Measurements from ENCODE around the gene U2AF1L4.

Gene U2AF1L4

DNA sequence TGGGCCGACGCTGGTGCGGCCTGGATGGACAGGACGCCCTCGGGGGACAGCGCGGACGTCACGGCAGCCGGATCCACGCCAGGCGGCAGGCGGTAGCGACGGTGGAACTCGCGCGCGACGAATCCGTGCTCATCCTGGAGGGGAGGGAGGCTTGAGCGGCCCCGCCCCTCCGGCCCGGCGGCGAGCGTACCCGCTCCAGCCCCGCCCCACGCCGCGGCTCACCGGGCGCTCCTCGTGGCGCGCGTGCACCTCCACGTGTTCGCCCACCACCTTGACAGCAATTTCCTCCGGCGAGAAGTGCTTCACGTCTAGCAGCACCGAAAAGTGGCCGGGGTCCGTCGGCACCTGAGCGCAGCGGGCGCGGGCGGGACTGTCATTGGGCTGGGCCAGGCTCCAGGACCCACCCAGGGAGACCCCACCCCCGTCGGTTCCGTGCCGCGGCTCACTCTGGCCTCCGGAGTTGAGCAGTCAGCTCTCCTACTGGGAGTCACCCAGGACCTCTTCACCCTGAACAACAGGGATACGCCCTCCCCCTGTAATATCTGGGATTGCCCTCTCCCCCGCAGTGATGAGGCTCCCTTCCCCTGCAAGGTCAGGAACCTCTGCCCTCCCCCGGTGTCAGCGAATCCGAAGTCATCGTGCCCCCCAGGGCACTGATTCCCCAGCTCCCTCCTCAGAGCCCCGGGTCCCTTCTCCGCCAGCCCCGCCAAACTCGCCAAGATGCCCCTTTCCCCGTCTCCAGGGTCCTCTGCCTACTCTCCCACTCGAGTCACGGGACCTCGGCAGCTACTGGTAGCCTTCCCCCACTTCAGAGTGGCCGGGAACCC lies 10.5 kb upstream of the U2AF1L4 start:
- TF ChIP-seq BACH2 (CRISPR knock-in tag; IDR thresholded peaks at IDR 0.05; ENCODE audit: borderline replicate concordance), result no peak
- TF ChIP-seq CSDC2 (CRISPR knock-in tag; IDR thresholded peaks at IDR 0.05), result no peak
- TF ChIP-seq ZNF8 (CRISPR knock-in tag; IDR thresholded peaks at IDR 0.05), result no peak
- no peak for TF ChIP-seq ZNF70 (CRISPR knock-in tag; IDR thresholded peaks at IDR 0.05)
- no peak for TF ChIP-seq ZC3H10 (CRISPR knock-in tag; IDR thresholded peaks at IDR 0.05)
- TF ChIP-seq ZFP3 (CRISPR knock-in tag; IDR thresholded peaks at IDR 0.05), result no peak
- no peak for ATAC-seq

DNA sequence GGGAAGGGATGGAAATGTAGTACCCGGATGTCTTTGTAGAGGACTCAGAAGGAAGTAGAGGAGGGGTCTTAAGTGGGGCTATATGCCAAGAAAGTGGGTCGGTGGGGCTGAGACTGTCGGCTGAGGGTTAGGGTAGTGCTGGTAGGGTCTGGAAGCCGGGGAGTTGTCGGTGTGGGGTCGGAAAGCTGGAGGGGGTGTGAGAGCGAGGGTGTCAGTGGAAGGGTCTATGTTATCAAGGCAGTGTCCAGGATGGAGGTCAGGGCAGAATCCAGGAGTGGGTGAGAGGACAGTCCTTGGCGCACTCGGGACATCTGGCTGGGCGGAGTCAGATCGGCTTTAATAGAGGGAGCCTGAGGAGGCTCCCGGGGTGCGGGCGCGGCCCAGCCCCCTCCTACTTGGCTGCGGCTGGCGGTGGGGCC lies 9.9 kb upstream of the U2AF1L4 start:
- ATAC-seq, result no peak
- TF ChIP-seq, protein P1, sequence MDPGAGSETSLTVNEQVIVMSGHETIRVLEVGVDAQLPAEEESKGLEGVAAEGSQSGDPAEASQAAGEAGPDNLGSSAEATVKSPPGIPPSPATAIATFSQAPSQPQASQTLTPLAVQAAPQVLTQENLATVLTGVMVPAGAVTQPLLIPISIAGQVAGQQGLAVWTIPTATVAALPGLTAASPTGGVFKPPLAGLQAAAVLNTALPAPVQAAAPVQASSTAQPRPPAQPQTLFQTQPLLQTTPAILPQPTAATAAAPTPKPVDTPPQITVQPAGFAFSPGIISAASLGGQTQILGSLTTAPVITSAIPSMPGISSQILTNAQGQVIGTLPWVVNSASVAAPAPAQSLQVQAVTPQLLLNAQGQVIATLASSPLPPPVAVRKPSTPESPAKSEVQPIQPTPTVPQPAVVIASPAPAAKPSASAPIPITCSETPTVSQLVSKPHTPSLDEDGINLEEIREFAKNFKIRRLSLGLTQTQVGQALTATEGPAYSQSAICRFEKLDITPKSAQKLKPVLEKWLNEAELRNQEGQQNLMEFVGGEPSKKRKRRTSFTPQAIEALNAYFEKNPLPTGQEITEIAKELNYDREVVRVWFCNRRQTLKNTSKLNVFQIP (CRISPR knock-in tag; IDR thresholded peaks at IDR 0.05; ENCODE audit: borderline replicate concordance, low read depth), result no peak
- TF ChIP-seq ZNF565 (CRISPR knock-in tag; conservative IDR thresholded peaks at IDR 0.05; ENCODE audit: low read depth), result no peak
- TF ChIP-seq BACH2 (CRISPR knock-in tag; IDR thresholded peaks at IDR 0.05; ENCODE audit: borderline replicate concordance), result no peak
- TF ChIP-seq, protein P2, sequence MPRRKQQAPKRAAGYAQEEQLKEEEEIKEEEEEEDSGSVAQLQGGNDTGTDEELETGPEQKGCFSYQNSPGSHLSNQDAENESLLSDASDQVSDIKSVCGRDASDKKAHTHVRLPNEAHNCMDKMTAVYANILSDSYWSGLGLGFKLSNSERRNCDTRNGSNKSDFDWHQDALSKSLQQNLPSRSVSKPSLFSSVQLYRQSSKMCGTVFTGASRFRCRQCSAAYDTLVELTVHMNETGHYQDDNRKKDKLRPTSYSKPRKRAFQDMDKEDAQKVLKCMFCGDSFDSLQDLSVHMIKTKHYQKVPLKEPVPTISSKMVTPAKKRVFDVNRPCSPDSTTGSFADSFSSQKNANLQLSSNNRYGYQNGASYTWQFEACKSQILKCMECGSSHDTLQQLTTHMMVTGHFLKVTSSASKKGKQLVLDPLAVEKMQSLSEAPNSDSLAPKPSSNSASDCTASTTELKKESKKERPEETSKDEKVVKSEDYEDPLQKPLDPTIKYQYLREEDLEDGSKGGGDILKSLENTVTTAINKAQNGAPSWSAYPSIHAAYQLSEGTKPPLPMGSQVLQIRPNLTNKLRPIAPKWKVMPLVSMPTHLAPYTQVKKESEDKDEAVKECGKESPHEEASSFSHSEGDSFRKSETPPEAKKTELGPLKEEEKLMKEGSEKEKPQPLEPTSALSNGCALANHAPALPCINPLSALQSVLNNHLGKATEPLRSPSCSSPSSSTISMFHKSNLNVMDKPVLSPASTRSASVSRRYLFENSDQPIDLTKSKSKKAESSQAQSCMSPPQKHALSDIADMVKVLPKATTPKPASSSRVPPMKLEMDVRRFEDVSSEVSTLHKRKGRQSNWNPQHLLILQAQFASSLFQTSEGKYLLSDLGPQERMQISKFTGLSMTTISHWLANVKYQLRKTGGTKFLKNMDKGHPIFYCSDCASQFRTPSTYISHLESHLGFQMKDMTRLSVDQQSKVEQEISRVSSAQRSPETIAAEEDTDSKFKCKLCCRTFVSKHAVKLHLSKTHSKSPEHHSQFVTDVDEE (CRISPR knock-in tag; IDR thresholded peaks at IDR 0.05), result no peak
- TF ChIP-seq, protein P3, sequence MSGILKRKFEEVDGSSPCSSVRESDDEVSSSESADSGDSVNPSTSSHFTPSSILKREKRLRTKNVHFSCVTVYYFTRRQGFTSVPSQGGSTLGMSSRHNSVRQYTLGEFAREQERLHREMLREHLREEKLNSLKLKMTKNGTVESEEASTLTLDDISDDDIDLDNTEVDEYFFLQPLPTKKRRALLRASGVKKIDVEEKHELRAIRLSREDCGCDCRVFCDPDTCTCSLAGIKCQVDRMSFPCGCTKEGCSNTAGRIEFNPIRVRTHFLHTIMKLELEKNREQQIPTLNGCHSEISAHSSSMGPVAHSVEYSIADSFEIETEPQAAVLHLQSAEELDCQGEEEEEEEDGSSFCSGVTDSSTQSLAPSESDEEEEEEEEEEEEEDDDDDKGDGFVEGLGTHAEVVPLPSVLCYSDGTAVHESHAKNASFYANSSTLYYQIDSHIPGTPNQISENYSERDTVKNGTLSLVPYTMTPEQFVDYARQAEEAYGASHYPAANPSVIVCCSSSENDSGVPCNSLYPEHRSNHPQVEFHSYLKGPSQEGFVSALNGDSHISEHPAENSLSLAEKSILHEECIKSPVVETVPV (CRISPR knock-in tag; IDR thresholded peaks at IDR 0.05), result no peak

DNA sequence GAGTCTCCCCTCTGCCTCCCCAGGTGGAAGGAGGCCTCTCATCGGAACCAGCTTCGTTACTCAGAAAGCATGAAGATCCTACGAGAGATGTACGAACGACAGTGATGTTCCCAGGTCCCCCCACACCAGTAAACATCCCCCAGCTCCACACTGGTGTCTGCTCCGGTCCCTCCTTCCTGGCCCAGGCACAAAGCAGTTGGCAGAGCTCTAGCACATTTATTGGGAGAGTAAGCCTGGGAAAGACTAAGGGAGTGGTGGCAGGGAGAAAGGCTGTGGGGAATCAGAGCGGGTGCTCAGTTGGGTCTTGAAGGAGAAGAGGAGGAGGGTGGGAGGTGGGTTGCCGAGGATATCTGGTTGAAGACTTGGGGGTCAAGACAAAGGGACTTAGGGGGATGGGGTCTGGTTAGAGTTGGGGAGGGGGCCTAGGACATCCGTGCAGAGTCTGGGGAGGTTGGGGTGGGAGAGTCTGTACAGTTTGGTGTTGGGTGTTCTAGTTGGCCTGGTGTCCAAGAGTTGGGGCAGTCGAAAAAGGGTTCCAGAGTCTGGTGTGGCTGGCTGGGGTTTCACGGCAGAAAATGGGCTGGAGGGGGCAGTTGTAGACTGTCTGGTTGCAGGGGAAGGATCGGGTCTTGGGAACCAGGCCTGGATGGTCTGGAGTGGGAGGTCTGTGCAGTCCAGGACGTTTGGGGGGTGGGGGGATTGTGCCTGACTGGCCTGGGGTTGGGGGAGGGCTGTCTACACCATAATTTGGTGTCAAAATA lies 9.3 kb upstream of the U2AF1L4 start:
- TF ChIP-seq ZFP3 (CRISPR knock-in tag; IDR thresholded peaks at IDR 0.05) (no peak), ISL1 (CRISPR knock-in tag; IDR thresholded peaks at IDR 0.05) (no peak), ZNF70 (CRISPR knock-in tag; IDR thresholded peaks at IDR 0.05) (no peak), SNAI2 (CRISPR knock-in tag; IDR thresholded peaks at IDR 0.05) (no peak), TCF4 (CRISPR knock-in tag; IDR thresholded peaks at IDR 0.05; ENCODE audit: borderline replicate concordance) (no peak), ZFP30 (CRISPR knock-in tag; IDR thresholded peaks at IDR 0.05) (no peak), ARNTL (CRISPR knock-in tag; IDR thresholded peaks at IDR 0.05; ENCODE audit: borderline replicate concordance, low read depth) (no peak), BACH2 (CRISPR knock-in tag; IDR thresholded peaks at IDR 0.05; ENCODE audit: borderline replicate concordance) (no peak), OSR1 (CRISPR knock-in tag; IDR thresholded peaks at IDR 0.05) (no peak), ZNF8 (CRISPR knock-in tag; IDR thresholded peaks at IDR 0.05) (no peak), ZC3H10 (CRISPR knock-in tag; IDR thresholded peaks at IDR 0.05) (no peak), GLIS3 (CRISPR knock-in tag; IDR thresholded peaks at IDR 0.05) (no peak), ESRRG (CRISPR knock-in tag; IDR thresholded peaks at IDR 0.05) (no peak), ZNF565 (CRISPR knock-in tag; conservative IDR thresholded peaks at IDR 0.05; ENCODE audit: low read depth) (no peak)
- TF ChIP-seq, protein P4, sequence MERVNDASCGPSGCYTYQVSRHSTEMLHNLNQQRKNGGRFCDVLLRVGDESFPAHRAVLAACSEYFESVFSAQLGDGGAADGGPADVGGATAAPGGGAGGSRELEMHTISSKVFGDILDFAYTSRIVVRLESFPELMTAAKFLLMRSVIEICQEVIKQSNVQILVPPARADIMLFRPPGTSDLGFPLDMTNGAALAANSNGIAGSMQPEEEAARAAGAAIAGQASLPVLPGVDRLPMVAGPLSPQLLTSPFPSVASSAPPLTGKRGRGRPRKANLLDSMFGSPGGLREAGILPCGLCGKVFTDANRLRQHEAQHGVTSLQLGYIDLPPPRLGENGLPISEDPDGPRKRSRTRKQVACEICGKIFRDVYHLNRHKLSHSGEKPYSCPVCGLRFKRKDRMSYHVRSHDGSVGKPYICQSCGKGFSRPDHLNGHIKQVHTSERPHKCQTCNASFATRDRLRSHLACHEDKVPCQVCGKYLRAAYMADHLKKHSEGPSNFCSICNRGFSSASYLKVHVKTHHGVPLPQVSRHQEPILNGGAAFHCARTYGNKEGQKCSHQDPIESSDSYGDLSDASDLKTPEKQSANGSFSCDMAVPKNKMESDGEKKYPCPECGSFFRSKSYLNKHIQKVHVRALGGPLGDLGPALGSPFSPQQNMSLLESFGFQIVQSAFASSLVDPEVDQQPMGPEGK (CRISPR knock-in tag; IDR thresholded peaks at IDR 0.05; ENCODE audit: borderline replicate concordance), result no peak
- TF ChIP-seq, protein P5, sequence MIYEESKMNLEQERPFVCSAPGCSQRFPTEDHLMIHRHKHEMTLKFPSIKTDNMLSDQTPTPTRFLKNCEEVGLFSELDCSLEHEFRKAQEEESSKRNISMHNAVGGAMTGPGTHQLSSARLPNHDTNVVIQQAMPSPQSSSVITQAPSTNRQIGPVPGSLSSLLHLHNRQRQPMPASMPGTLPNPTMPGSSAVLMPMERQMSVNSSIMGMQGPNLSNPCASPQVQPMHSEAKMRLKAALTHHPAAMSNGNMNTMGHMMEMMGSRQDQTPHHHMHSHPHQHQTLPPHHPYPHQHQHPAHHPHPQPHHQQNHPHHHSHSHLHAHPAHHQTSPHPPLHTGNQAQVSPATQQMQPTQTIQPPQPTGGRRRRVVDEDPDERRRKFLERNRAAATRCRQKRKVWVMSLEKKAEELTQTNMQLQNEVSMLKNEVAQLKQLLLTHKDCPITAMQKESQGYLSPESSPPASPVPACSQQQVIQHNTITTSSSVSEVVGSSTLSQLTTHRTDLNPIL (CRISPR knock-in tag; IDR thresholded peaks at IDR 0.05; ENCODE audit: low read depth), result no peak
- TF ChIP-seq, protein P1 (CRISPR knock-in tag; IDR thresholded peaks at IDR 0.05; ENCODE audit: borderline replicate concordance, low read depth), result no peak
- TF ChIP-seq, protein P3 (CRISPR knock-in tag; IDR thresholded peaks at IDR 0.05), result no peak
- no peak for ATAC-seq
